ENCODE measurements around the gene PRKN.

PRKN gene

DNA sequence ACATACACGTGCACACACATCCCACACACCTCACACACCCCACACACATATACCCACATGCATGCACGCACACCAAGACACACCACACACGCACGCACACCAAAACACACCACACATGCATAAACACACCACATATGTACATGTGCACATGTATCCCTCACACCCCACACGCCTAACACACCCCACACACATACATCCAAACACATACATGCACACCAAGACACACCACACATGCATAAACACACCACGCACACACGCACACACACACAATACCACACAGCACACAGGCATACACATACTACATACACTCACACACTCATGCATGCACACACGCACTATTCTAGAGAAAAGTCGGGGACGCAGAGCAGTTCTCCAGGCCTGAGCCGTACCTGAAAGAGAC lies 671.5 kb downstream of the PRKN start:
- no peak for TF ChIP-seq GATA1 (IDR thresholded peaks at IDR 0.05; ENCODE audit: low read depth, low read length)
- no peak for TF ChIP-seq POLR2A (IDR thresholded peaks at IDR 0.05; ENCODE audit: low read length)
- DNase-seq = no peak

DNA sequence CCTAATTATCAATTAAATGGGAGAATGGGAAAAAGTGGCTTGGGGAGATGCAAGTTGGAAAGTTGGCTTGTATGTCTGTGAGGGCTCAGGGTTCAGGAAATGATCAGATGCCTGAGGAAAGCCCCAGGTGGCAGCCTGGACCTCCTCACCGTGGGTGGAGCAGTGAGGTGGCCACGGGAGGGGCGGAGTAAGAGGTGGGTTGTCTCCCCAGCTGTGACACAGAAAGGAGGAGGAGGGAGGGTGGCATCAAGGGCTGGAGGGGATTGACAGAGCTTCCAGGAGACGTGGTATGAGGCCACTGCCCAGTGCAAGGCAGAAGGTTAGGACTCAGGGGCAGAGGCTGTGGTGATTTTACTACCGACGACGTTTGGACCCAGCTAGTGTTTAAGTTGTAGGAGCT lies 672.2 kb downstream of the PRKN start:
- no peak for DNase-seq
- TF ChIP-seq GATA1 (IDR thresholded peaks at IDR 0.05; ENCODE audit: low read depth, low read length) (no peak), POLR2A (IDR thresholded peaks at IDR 0.05; ENCODE audit: low read length) (no peak)

DNA sequence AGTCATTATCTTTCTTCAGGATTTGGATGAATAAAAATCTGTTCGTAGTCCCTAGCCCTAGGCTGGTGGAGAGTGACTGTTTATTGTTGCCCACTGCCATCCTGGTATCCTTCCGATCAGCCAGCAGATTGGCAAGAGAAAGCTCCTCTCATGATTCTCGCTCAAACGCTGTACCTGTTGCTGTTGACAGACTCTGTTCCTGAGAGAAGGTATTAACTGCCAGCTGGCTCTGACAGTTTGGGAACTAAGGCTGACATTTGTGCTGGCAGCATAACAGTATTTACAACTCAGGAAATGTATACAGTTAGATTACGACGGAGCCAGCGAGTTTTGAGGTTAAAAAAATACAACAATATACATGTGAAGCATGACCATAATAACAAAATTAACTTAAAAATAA lies 674.5 kb downstream of the PRKN start:
- TF ChIP-seq GATA1 (IDR thresholded peaks at IDR 0.05; ENCODE audit: low read depth, low read length) (no peak), POLR2A (IDR thresholded peaks at IDR 0.05; ENCODE audit: low read length) (no peak)

DNA sequence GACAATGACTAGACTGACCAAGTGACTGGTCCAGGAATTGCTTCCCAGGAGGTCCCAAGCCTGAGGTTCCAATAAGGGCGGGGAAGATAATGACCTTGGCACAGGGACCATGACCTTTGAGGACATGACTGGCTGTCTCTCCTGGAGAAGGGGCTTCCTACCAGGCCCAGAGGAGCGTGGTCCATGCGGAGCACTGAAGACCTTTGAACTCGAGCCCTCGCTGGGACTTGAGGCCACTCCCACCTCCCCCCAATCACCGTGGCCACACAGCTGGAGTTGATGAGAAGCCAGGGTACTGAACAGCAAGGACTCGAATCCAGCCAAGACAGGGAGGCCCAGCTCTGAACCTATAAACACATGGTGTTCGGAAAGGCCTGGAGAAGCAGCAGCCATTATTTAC lies 677.0 kb downstream of the PRKN start:
- no peak for TF ChIP-seq GATA1 (IDR thresholded peaks at IDR 0.05; ENCODE audit: low read depth, low read length)
- no peak for TF ChIP-seq POLR2A (IDR thresholded peaks at IDR 0.05; ENCODE audit: low read length)

More for the DNA sequence above, 674.5 kb downstream of the PRKN start:
- no peak for DNase-seq

DNA sequence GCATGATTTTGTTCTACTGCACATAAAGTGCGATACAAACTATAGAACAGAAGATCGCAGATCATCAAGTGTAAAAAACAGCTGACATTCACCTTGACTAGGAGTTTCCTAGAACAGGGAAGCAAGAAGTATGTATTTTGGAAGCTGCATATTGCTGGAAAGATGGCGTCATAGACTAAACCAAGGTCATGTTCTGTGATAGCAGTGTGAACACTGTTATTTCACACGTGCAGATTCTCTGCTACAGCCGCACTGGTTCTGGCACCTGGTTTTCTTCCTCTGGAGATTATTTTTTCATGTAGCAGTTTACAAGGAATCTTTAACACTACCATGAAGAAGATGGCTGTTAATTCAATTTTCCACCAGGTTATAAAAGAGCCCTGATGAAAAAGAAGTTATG lies 681.2 kb downstream of the PRKN start:
- TF ChIP-seq POLR2A (IDR thresholded peaks at IDR 0.05; ENCODE audit: low read length) = no peak
- no peak for TF ChIP-seq GATA1 (IDR thresholded peaks at IDR 0.05; ENCODE audit: low read depth, low read length)
- DNase-seq = no peak

More for the DNA sequence above, 677.0 kb downstream of the PRKN start:
- DNase-seq = no peak

DNA sequence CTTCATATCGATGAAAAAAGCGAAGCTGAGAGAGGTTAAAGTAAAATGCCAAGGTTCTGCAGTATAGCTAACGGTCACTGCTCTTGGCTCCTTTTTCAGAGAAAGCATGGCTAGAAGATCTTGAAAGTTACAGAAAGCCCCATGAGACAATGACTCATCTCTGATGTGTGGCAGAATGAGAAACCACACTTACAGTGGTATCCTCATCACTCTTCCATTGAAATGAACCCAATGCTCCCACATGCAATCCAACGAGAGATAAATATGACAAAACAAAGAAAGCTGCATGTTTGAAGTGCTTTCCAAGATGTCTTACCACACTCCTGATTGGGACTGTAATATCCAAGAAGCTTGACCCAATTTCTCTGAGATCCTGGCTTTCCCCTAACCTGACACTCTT lies 694.9 kb downstream of the PRKN start:
- DNase-seq = no peak

DNA sequence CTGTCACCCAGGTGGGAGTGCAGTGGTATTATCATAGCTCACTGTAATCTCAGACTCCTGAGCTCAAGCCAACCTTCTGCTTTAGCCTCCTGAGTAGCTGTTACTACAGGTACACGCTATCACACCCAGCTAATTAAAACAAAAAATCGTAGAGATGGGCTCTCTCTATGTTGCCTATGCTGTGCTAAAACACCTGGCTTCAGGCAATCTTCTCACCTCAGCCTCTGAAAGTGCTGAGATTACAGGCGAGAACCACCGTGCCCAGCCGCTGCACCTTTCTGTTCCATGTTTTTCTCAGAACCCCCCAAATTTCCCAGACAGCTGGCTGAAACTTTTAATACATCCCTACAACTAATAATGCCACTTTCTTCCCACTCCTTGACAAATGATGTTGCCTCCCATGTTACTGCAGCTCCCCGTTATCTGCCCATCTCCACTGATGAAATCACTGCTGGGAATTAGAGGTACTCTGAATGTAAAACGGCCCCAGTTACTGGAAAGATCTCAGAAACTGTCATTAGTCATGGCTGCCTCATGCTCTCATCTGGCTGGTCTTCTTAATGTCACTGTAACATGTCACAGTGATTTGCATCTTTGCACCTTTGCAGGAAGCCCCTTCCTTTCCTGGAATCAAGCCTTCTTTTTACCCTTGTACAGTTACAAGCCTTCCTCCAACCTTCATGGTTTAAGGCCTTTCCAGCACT lies 697.5 kb downstream of the PRKN start:
- TF ChIP-seq GATA1 (IDR thresholded peaks at IDR 0.05; ENCODE audit: low read depth, low read length) (no peak), POLR2A (IDR thresholded peaks at IDR 0.05; ENCODE audit: low read length) (no peak)
- DNase-seq = no peak

More for the DNA sequence above, 694.9 kb downstream of the PRKN start:
- TF ChIP-seq GATA1 (IDR thresholded peaks at IDR 0.05; ENCODE audit: low read depth, low read length) = no peak
- no peak for TF ChIP-seq POLR2A (IDR thresholded peaks at IDR 0.05; ENCODE audit: low read length)

DNA sequence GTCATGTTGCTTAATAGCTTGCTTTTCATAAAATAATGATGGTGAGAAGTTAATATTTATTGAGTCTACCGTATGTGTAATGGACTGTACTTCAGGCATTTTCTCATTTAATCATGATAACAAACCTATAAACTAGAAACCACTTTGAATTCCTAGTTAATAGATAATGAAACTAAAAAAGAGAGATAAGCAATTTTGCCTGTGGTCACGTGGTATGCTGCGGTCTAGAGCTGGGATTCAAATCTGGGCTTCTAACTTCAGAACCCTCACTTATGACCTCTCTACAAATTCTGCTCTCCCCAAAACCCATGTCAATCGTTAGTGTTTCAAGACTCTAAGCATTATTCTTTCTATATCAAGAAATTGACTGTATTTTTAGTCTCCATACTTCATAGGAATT lies 700.7 kb downstream of the PRKN start:
- no peak for TF ChIP-seq GATA1 (IDR thresholded peaks at IDR 0.05; ENCODE audit: low read depth, low read length)
- TF ChIP-seq POLR2A (IDR thresholded peaks at IDR 0.05; ENCODE audit: low read length) = no peak

DNA sequence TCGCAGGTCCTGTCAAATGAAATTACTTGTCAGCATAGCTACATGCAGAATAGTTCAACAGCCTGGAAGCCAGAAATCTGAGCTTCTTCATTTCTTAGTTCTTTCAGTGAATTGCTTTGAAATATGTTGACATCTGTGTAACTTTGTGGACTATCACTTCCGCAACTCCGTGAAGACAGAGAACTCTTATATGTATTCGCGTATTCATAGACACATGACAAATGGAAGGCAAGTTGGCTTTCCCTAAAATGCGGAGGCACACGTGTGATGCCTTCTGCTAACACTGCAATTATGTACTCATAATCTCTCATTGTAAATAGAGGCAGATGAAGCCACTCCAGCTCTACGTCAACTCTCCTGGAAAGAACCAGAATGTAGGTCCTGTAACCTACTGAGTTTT lies 701.5 kb downstream of the PRKN start:
- TF ChIP-seq GATA1 (IDR thresholded peaks at IDR 0.05; ENCODE audit: low read depth, low read length) (no peak), POLR2A (IDR thresholded peaks at IDR 0.05; ENCODE audit: low read length) (no peak)
- no peak for DNase-seq

More for the DNA sequence above, 700.7 kb downstream of the PRKN start:
- no peak for DNase-seq

DNA sequence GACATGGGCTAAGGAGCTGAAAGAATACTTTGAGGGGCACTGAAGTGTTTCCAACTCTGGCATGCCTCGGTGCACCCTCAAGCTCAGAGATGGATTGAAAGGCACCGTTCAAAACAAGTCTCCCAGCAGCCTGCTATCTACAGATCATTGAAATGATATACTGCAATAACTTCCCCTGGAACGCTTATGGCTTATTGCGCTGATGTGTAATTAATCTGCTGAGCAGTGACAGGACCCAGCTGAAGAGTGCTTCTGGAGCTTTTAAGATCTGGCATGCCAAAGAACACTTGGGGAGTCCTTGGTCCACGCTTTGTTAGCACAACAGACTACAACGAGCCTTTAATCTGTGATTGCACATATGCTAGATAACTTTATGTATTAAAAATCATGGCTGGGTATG lies 708.2 kb downstream of the PRKN start:
- DNase-seq = no peak
- TF ChIP-seq GATA1 (IDR thresholded peaks at IDR 0.05; ENCODE audit: low read depth, low read length) (no peak), POLR2A (IDR thresholded peaks at IDR 0.05; ENCODE audit: low read length) (no peak)

DNA sequence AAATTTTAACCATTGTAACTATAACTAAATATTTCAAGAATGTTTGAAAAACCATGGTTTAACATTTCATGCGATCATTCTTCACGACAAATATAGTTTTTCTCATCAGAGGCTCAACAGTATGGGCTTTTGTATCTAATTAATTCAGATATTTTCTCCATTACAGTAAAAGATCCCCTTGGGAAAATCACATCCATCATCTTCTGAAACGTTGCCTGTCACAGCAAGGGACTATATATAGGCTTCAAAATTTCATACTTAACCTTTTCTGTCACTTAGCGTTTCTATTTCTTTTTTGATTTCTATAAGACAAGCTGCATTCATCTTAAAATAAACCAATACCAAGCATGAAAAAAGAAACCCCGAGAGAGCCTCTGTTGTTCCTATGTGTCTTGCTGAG lies 710.0 kb downstream of the PRKN start:
- no peak for TF ChIP-seq GATA1 (IDR thresholded peaks at IDR 0.05; ENCODE audit: low read depth, low read length)
- no peak for TF ChIP-seq POLR2A (IDR thresholded peaks at IDR 0.05; ENCODE audit: low read length)
- DNase-seq = no peak

DNA sequence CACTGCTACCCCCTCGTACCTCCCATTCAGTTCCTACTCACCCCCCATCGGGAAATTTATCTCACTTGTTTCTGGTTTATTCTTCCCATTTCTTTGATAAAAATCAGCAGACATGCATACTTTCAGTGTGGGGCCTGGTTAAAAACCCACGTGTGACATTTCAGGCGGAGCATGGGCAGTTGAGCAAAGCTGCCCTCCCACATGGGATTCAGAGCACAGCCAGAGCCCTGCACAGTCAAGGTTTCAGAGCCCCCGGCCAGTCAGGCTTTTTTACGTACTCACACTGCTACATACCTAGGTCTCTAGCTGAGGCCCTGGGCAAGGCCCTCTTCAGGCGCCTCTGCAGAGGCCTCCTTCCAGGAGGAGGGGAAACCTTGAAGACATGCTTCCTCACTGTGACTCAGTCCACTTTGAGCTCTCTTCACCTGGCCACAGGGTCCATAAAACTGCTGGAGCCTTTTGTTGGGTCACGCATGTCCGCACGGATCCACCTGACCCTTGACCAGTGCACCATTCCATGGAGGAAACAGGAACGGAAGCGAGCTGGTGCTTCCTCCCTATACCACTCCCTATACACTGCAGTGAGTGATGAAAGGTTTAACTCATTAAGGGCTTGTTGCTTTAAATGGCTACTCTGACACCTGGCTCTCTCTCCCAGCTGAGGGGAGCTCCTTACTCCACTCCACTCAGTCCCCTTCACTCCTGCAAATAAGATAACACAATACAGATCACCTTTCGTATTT lies 713.3 kb downstream of the PRKN start:
- DNase-seq = no peak

DNA sequence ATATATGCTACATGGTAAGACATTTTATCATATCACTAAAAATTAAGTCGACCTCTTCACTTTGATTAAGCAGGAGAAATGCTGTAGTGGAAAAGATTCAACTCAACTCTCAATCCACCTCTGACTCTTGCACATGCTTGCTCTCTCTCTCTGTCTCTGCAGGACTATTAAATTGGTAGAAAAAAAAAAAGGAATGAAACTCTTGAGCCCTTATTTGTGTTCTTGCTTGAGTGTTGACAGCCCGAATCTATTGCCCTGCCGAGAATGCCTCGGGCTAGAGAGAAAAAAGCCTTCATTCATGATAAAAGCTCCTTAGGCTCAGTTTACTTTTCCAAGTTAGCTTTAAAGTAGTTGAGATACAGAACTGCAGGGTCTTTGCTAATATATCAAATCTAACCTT lies 722.2 kb downstream of the PRKN start:
- no peak for DNase-seq
- no peak for TF ChIP-seq POLR2A (IDR thresholded peaks at IDR 0.05; ENCODE audit: low read length)
- TF ChIP-seq GATA1 (IDR thresholded peaks at IDR 0.05; ENCODE audit: low read depth, low read length) = no peak

More for the DNA sequence above, 713.3 kb downstream of the PRKN start:
- TF ChIP-seq GATA1 (IDR thresholded peaks at IDR 0.05; ENCODE audit: low read depth, low read length) (no peak), POLR2A (IDR thresholded peaks at IDR 0.05; ENCODE audit: low read length) (no peak)

DNA sequence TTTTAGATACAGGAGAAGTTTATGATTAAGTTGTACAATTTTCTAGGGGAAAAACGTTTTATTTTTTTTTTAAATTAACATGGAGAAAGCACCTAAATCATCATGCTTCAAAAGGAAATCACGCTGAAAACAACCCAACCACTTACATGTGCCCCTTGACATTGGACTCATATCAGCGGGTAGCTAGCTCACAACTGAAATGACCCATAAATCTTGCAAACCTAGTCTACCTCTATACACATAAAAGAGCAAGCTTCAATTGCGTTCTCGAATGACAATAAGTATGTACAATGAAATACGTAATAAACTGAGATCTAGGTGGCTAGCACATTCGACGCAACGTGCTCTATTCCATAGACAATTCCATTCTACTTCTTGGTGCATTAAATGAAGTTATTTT lies 730.8 kb downstream of the PRKN start:
- DNase-seq = no peak
- TF ChIP-seq POLR2A (IDR thresholded peaks at IDR 0.05; ENCODE audit: low read length) (no peak), GATA1 (IDR thresholded peaks at IDR 0.05; ENCODE audit: low read depth, low read length) (no peak)
